Measurements from ENCODE around the gene SHC2. TPM values are rescaled to one million over a fixed set of nuclear protein-coding genes. Genes with fewer than 3 reads are reported as not detected.

SHC2 gene
- total RNA-seq, 1 experiment from 2014 or later: 19.6 TPM

- no peak for DNase-seq (ENCODE audit: low spot score)
These were observed 86.5 kb downstream of the SHC2 start for GRCh38 chr19:374183-374885.

GRCh38 chr19:373391-374182, 87.2 kb downstream of the SHC2 start:
- DNase-seq (ENCODE audit: low spot score): no peak

DNA sequence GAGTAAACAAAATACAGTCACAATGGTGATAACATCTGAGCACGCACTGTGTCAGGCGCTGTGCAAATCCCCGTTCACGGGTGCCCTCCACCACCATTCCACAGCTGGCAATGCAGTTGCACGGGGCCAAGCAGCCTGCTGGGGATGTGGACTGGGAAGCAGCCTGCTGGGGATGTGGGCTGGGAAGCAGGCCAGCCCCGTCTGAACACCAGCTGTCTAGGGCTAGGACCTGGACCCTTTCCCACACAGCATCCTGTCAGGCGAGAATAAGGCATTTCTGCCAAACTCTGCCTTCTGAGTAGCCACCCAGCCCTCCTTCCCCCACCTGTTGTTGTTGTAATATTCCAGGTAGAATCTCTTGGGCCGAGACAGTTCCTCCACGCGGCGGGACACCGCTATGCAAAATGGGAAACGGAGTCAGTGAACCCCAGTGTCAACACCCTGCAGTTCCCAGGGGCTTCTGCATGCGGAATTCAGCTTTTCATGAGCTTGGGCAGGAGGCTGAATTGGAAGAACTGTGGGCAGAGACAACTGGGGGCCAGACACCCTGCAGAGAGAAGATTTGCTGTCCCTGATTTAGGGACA, 88.4 kb downstream of the SHC2 start:
- DNase-seq (ENCODE audit: low spot score): peak; percentile 70

DNA sequence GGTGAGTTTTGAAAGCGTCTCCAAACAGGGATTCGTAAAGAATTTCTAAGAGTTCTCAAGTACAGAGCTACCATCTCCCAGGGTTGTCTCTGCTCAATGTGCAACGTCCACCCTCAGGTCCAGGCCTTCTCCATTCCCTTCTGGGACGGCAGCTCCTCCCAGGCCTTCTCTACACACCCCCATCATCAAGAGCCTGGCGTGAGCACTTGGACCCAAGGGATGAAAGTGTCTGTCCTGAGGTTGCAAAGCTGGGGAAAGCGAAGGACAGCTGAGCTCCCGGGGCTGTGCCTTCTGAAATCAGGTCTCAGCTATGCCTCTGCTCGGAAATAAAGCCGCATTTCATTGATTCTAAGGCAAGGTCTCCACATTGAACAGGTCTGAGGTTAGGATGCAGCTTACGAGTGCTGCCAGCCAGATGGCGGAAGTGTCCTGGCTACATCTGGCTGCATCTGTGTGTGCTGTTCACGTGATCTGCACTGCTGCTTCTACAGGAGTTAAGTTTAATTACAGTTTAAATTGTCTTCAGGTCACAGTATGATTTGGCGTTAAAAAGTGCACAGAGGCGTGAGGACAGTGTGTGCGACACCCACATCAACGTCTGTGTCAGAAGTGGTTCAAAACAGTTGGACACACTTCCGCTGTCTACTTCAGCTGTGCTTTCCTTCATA, 89.2 kb downstream of the SHC2 start:
- no peak for DNase-seq (ENCODE audit: low spot score)

GRCh38 chr19:370641-371330, 90.0 kb downstream of the SHC2 start:
- DNase-seq (ENCODE audit: low spot score): no peak

- DNase-seq (ENCODE audit: low spot score): no peak
These were observed 91.0 kb downstream of the SHC2 start for GRCh38 chr19:369876-370275.

DNA sequence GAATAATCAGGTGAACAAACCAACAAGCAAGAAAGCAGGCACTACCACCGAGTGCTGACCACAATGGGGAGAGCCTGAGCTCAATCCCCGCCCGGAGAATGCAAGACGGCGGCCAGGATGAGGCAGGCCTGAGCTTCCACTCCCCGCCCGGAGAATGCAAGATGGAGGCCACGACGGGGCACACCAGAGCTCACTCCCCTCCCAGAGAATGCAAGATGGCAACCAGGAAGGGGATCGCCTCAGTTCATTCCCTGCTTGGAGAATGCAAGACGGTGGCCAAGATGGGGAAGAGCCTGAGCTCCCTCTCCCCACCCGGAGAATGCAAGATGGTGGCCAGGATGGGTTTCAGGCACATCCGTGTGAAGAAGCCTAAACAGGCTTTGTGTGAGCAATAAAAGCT, 91.6 kb downstream of the SHC2 start:
- no peak for DNase-seq (ENCODE audit: low spot score)

DNA sequence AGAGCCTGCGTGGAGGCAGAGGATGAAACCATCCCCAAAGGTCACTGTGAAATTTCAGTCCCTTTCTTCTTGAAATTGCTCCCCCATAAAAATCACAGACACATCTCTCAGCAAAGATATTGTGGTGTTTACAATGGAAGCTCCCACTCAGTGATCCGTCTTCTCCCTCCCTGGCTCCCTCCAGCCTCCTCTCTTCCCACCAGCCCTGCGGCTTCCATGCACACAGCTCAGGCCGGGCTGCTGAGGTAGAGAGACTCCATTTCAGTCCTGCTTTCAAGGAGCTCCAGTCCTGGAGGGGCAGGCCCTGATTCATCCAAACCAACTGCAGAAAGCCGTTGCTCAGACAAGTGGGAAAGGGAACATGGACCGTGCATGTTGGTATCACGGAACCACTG, 92.2 kb downstream of the SHC2 start:
- DNase-seq (ENCODE audit: low spot score): no peak

GRCh38 chr19:367963-368629, 92.7 kb downstream of the SHC2 start:
- no peak for DNase-seq (ENCODE audit: low spot score)

GRCh38 chr19:367561-367960, 93.3 kb downstream of the SHC2 start:
- no peak for DNase-seq (ENCODE audit: low spot score)

- DNase-seq (ENCODE audit: low spot score): no peak
These were observed 93.9 kb downstream of the SHC2 start for GRCh38 chr19:366951-367350.

Other genes with a start within 250 kb of the SHC2 start
- 176 and 203 TPM in 2 replicates for gene PLPP2, start 169.6 kb downstream of the SHC2 start, total RNA-seq (2014; rRNA removed; shearing (Covaris generic))
- gene MIER2, start 116.2 kb downstream of the SHC2 start, total RNA-seq (2014; rRNA removed; shearing (Covaris generic)): 11.9 and 23.2 TPM in 2 replicates
- gene C2CD4C, start 51.9 kb downstream of the SHC2 start, total RNA-seq (2014; rRNA removed; shearing (Covaris generic)): 8.8 and 12.2 TPM in 2 replicates
- 0.48 and 0.71 TPM in 2 replicates for gene MADCAM1, start 35.5 kb upstream of the SHC2 start, total RNA-seq (2014; rRNA removed; shearing (Covaris generic))
- 44.3 and 104 TPM in 2 replicates for gene TPGS1, start 46.5 kb upstream of the SHC2 start, total RNA-seq (2014; rRNA removed; shearing (Covaris generic))
- gene CDC34, start 70.7 kb upstream of the SHC2 start, total RNA-seq (2014; rRNA removed; shearing (Covaris generic)): 96.1 and 105 TPM in 2 replicates
- not detected in 2 replicates for gene GZMM, start 83.0 kb upstream of the SHC2 start, total RNA-seq (2014; rRNA removed; shearing (Covaris generic))
- 700 and 767 TPM in 2 replicates for gene BSG, start 111.6 kb upstream of the SHC2 start, total RNA-seq (2014; rRNA removed; shearing (Covaris generic))
- gene HCN2, start 128.8 kb upstream of the SHC2 start, total RNA-seq (2014; rRNA removed; shearing (Covaris generic)): 9.3 and 12.7 TPM in 2 replicates
- 42.7 and 58.4 TPM in 2 replicates for gene POLRMT, start 172.5 kb upstream of the SHC2 start, total RNA-seq (2014; rRNA removed; shearing (Covaris generic))
- gene FGF22, start 178.8 kb upstream of the SHC2 start, total RNA-seq (2014; rRNA removed; shearing (Covaris generic)): 0.17 TPM in 1 of 2 replicates, not detected in the other
- 40.9 and 62.4 TPM in 2 replicates for gene RNF126, start 202.2 kb upstream of the SHC2 start, total RNA-seq (2014; rRNA removed; shearing (Covaris generic))
- gene FSTL3, start 215.4 kb upstream of the SHC2 start, total RNA-seq (2014; rRNA removed; shearing (Covaris generic)): 267 and 269 TPM in 2 replicates
- gene PRSS57, start 234.4 kb upstream of the SHC2 start, total RNA-seq (2014; rRNA removed; shearing (Covaris generic)): not detected in 2 replicates
- 42.9 and 47.9 TPM in 2 replicates for gene PALM, start 247.9 kb upstream of the SHC2 start, total RNA-seq (2014; rRNA removed; shearing (Covaris generic))